ENCODE measurements around the gene CYP4A22.

DNA sequence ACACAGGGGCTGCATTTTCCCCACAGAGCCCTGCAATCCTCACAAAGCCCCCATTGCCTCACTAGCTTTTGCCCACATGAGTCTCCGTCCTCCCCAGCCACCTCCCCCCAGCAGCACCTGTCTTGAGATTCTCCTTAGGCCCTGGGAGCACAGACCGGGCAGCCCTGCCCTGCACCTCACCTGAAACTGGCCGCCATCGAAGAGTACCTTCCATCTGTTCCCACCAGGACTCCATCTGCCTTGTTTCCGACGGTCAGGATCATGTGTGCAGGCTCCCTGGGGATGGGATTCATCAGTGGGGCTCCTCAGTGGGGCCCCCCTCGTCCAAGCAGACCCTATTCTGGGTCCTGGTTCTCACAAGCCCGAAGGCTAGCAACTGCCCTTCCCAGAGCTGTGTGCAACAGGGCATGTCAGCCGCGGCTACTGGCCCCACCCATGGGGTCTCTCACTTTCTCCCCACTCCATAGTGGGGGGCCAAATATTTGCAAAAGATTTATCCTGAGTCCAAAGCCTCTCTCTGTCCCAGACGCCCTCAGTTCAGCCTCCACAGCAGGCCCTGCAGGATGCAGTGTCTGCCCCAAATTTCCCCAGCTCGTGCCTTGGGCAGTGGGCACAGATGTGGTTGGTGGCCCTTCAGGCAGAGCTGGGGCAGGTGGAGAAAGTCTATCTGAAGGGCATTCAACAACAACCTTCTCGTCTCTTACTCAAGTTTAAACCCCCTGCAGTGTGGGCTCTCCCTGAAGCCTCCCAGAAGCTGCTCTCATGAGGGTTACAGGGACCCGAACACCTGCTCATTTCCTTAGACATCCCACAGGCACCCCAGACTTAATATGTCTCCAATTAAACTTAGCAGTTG lies 47.8 kb downstream of the CYP4A22 start:
- TF ChIP-seq GABPA (IDR thresholded peaks at IDR 0.05; ENCODE audit: low read depth) = no peak
- TF ChIP-seq, protein P1, sequence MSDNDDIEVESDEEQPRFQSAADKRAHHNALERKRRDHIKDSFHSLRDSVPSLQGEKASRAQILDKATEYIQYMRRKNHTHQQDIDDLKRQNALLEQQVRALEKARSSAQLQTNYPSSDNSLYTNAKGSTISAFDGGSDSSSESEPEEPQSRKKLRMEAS (IDR thresholded peaks at IDR 0.05; ENCODE audit: low read depth) = no peak
- TF ChIP-seq, protein P2, sequence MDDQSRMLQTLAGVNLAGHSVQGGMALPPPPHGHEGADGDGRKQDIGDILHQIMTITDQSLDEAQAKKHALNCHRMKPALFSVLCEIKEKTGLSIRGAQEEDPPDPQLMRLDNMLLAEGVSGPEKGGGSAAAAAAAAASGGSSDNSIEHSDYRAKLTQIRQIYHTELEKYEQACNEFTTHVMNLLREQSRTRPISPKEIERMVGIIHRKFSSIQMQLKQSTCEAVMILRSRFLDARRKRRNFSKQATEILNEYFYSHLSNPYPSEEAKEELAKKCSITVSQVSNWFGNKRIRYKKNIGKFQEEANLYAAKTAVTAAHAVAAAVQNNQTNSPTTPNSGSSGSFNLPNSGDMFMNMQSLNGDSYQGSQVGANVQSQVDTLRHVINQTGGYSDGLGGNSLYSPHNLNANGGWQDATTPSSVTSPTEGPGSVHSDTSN (IDR thresholded peaks at IDR 0.05) = no peak
- TF ChIP-seq MEF2A (IDR thresholded peaks at IDR 0.05; ENCODE audit: borderline replicate concordance, low read depth) = no peak
- TF ChIP-seq, protein P3, sequence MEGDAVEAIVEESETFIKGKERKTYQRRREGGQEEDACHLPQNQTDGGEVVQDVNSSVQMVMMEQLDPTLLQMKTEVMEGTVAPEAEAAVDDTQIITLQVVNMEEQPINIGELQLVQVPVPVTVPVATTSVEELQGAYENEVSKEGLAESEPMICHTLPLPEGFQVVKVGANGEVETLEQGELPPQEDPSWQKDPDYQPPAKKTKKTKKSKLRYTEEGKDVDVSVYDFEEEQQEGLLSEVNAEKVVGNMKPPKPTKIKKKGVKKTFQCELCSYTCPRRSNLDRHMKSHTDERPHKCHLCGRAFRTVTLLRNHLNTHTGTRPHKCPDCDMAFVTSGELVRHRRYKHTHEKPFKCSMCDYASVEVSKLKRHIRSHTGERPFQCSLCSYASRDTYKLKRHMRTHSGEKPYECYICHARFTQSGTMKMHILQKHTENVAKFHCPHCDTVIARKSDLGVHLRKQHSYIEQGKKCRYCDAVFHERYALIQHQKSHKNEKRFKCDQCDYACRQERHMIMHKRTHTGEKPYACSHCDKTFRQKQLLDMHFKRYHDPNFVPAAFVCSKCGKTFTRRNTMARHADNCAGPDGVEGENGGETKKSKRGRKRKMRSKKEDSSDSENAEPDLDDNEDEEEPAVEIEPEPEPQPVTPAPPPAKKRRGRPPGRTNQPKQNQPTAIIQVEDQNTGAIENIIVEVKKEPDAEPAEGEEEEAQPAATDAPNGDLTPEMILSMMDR (IDR thresholded peaks at IDR 0.05) = no peak
- TF ChIP-seq USF2 (IDR thresholded peaks at IDR 0.05; ENCODE audit: borderline replicate concordance, low read depth, low read length) = no peak
- TF ChIP-seq TEAD4 (IDR thresholded peaks at IDR 0.05; ENCODE audit: borderline replicate concordance, insufficient read depth) = no peak
- no peak for TF ChIP-seq RAD21 (IDR thresholded peaks at IDR 0.05; ENCODE audit: low read length)
- TF ChIP-seq YY1 (IDR thresholded peaks at IDR 0.05; ENCODE audit: low read depth) = no peak

All from SK-N-SH (cell line).